ENCODE results near the gene ROR1.

DNA sequence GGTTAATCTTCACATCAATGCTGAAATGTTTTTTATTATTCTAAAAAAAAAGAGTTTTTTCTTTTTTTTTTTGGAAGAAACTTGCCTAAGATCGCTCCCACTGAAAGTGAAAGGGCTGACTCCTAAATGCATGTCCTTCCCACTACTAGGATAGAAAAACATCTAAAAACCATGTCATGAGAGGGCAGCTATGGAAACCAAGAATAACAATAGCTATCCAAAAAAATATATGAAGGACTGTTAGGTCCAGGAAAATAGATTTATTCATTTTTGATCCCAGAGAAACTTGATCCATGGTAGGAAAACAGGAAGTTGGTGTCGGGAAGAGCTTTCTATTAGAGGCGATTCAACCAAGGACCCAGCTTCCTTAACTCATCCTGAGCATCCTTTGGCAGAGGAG is 23.1 kb upstream of the ROR1 start:
- no peak for TF ChIP-seq POLR2AphosphoS5 (IDR thresholded peaks at IDR 0.05; ENCODE audit: borderline replicate concordance, low read depth, low read length)
- TF ChIP-seq EZH2 (IDR thresholded peaks at IDR 0.05) = no peak

Measured in SK-N-MC (cell line).